Kidney (tissue), 14 donors: ENCODE results near the gene MATN4. TPM values are rescaled to one million over a fixed set of nuclear protein-coding genes. Genes with fewer than 3 reads are reported as not detected.

ENCODE experiments used
- DNase-seq, 5 donors: peaks; one replicate each; pipeline ENCODE4 v3.0.0-alpha.2; 2013 to 2020
- FAIRE-seq: peaks from 2 replicates; lab custom pipeline; 2012; peaks lifted over from hg19 to GRCh38; lab: Jason Lieb, UNC
- H3K27ac ChIP-seq, 2 donors: one replicate each; pipeline ENCODE4 v1.7.0; 2013; ENCODE audit warnings: low read depth in 2 of 2, low read length in 2 of 2, inconsistent platforms in 1 of 2
- H3K27me3 ChIP-seq: one replicate; pipeline ENCODE4 v1.7.1; 2013; ENCODE audit warnings: low read length, inconsistent platforms; ENCODE audit not compliant: control insufficient read depth, insufficient read depth
- H3K36me3 ChIP-seq, 3 donors: one replicate each; pipeline versions ENCODE4 v1.7.0 to v1.7.1; 2013; ENCODE audit warnings: low read length in 3 of 3, control low read depth in 1 of 3, inconsistent platforms in 1 of 3; ENCODE audit not compliant: insufficient read depth in 3 of 3, control insufficient read depth in 2 of 3
- H3K4me1 ChIP-seq, 3 donors: one replicate each; pipeline versions ENCODE4 v1.7.0 to v1.7.1; 2013; ENCODE audit warnings: low read length in 3 of 3, inconsistent platforms in 1 of 3, low read depth in 1 of 3; ENCODE audit not compliant: control insufficient read depth in 2 of 3, insufficient read depth in 2 of 3
- H3K4me3 ChIP-seq, 3 donors: one replicate each; pipeline versions ENCODE4 v1.7.0 to v1.8.1; 2013; ENCODE audit warnings: low read length in 3 of 3, control low read depth in 1 of 3, inconsistent platforms in 1 of 3
- H3K9ac ChIP-seq, 3 donors: one replicate each; pipeline versions ENCODE4 v1.7.0 to v1.7.1; 2013; ENCODE audit warnings: low read length in 3 of 3, control low read depth in 1 of 3, inconsistent platforms in 1 of 3
- H3K9me3 ChIP-seq, 3 donors: one replicate each; pipeline versions ENCODE4 v1.7.0 to v1.7.1; 2013; ENCODE audit warnings: low read length in 3 of 3, control low read depth in 1 of 3, inconsistent platforms in 1 of 3; ENCODE audit not compliant: control insufficient read depth in 2 of 3, insufficient read depth in 1 of 3
- intact Hi-C: fragments of 100-400 bp; cut with DNase I; formaldehyde crosslinking; loops from one replicate; pipeline ENCODE4 v1.11.1; 2022
- polyA plus RNA-seq: library from polyadenylated mRNA; stranded (reverse); fragments of 350-450 nt; fragmentation: Illumina TruSeq; extraction: RNeasy Lipid Tissue Mini Kit (QIAGEN cat#74804); gene quantifications from one replicate; pipeline ENCODE4 v1.2.3, GENCODE V29; 2014; ENCODE audit warnings: low read depth, low replicate concordance; ENCODE audit not compliant: insufficient read depth
- total RNA-seq: library from RNA; stranded (reverse); fragmentation: NEBNext Ultra II Directional; extraction: Animal tissue kit (Norgen Biotek cat#: 25700); gene quantifications from one replicate; pipeline ENCODE4 v1.2.1, GENCODE V29; 2021
- TF ChIP-seq, protein P1 (sequence below): IDR thresholded peaks from 3 replicates; pipeline ENCODE4 v1.5.1; 2012; ENCODE audit warnings: mild to moderate bottlenecking, moderate library complexity, borderline replicate concordance; ENCODE audit not compliant: insufficient read depth; ENCODE audit errors: extremely low read depth
- donor health status: control.
- donor health status: control.
- donor health status: control.
- donor health status: control.
- donor health status: control.
- donor health status: DM: yes; HTN: yes; CAD: no.
- donor health status: Normal renal cell carcinoma (clear cell type).

Gene MATN4
- total and polyA plus RNA-seq, 2 donors from 2014 or later: 0.19 TPM

DNA sequence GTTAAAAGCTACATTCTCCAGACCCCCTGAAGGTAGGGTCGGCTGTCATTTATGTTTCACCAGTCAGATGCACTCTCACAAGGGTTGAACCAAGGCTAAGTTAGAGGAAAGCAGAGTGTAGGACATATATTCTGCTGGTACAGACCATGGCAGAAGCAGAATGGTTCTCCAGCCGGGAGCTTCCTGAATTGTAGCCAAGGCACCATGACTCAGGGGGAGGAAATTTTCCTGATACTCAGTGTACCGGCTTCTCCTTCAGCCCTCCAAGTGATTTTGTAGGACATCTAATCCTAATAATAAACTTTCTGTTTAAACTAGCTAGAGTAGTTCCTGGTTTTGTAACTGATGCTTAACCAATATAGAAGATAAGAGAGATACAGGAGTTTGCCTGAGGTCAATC is 39.6 kb downstream of the MATN4 start:
- H3K4me3 ChIP-seq: no peak overlapping the region
- H3K27me3 ChIP-seq: no peaks in the 10 kb centered on the region
- no peak overlapping the region for H3K9ac ChIP-seq
- intact Hi-C loops: no loop called here
- no peaks in the 10 kb centered on the region for H3K9me3 ChIP-seq
- H3K36me3 ChIP-seq: no peaks in the 10 kb centered on the region
- TF ChIP-seq, protein P1, sequence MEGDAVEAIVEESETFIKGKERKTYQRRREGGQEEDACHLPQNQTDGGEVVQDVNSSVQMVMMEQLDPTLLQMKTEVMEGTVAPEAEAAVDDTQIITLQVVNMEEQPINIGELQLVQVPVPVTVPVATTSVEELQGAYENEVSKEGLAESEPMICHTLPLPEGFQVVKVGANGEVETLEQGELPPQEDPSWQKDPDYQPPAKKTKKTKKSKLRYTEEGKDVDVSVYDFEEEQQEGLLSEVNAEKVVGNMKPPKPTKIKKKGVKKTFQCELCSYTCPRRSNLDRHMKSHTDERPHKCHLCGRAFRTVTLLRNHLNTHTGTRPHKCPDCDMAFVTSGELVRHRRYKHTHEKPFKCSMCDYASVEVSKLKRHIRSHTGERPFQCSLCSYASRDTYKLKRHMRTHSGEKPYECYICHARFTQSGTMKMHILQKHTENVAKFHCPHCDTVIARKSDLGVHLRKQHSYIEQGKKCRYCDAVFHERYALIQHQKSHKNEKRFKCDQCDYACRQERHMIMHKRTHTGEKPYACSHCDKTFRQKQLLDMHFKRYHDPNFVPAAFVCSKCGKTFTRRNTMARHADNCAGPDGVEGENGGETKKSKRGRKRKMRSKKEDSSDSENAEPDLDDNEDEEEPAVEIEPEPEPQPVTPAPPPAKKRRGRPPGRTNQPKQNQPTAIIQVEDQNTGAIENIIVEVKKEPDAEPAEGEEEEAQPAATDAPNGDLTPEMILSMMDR: no peak
- no peak for DNase-seq
- H3K27ac ChIP-seq: no peak overlapping the region
- FAIRE-seq: no peak
- H3K4me1 ChIP-seq: peaks cover 0 to 5% (median 0%) of the 10 kb centered on the region in 3 donors

DNA sequence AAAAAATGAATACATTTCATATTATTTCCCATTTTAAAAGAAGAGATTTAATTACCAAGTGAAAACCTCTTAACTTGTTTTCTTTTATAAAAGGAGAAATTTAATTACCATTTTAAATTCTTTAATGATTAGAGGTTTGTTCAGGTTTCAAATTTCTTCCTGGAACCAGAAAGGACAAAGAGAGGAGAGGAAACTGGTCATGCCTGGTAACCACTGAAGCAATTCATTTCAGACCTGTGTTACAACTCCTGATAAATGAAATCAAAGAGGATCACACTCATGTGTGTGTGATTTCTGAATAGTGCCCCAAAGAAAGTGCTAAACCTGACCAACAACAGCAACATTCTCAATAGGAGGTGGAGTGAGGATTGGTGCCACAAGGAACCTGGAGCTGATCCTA is 41.1 kb downstream of the MATN4 start:
- Histone ChIP-seq H3K4me3 (no peak overlapping the region), H3K4me1 (peaks cover 0 to 5% (median 0%) of the 10 kb centered on the region in 3 donors), H3K27me3 (no peaks in the 10 kb centered on the region), H3K9me3 (no peaks in the 10 kb centered on the region), H3K9ac (no peak overlapping the region), H3K27ac (no peak overlapping the region), H3K36me3 (no peaks in the 10 kb centered on the region)
- TF ChIP-seq, protein P1: no peak
- peak in 2 of 5 donors; percentile 73 to 78 for DNase-seq
- peak; percentile 3 for FAIRE-seq
- intact Hi-C loops: no loop called here

DNA sequence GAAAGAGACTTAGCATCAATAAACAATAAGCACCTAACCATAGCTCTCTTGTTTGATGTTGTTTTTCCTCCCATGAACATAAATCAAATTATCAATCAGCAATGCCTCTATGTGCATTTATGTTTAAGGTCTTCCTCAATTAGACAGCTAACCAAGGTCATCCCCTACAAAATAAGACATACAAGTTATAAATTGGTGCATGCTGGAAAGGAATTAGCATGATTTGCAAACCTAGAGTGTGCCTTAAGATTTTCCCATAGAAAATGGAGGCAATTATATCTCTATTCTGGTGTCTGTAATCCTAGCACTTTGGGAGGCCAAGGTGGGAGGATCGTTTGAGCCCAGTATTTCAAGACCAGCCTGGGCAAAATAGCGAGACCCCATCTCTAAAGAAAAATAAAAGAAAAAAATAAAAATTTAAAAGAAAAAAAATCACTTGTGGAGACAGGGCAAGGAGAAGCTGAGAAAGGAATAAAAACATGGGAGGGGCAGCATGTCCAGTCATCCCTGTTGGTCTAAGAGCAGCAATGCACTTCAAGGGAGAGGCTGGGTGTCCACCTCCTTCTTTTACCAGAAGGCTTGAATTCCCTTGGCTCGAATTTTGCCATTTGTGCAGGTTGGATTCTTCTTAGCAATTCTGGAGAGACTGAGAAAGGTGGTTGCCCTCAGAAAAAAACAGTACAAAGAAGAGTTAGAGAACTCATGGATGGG is 44.4 kb downstream of the MATN4 start:
- no peaks in the 10 kb centered on the region for H3K36me3 ChIP-seq
- intact Hi-C loops: no loop called here
- H3K9ac ChIP-seq: no peak overlapping the region
- DNase-seq: no peak
- H3K4me3 ChIP-seq: no peak overlapping the region
- H3K27me3 ChIP-seq: no peaks in the 10 kb centered on the region
- no peaks in the 10 kb centered on the region for H3K9me3 ChIP-seq
- no peak for FAIRE-seq
- TF ChIP-seq, protein P1: no peak
- no peak overlapping the region for H3K27ac ChIP-seq
- peaks cover 0 to 5% (median 0%) of the 10 kb centered on the region in 3 donors for H3K4me1 ChIP-seq
